ENCODE results near the gene RARA.

DNA sequence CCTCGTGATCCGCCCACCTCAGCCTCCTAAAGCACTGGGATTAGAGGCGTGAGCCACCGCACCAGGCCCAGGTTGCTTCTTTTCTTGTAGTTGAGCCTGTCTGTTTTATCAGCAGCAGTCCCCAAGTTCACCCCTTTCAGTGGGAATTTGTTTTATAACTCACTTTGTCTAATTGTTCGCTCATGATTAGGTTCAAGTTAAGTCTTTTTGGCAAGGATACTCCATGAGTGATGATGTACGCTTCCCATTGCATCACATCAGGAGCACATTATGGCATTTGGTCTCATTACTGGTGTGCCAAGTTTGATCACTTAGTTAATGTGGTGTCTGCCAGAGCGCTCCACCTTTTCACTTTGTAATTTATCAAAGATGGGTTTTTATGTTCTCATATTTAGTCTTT is 70.0 kb downstream of the RARA start:
- TF ChIP-seq POLR2AphosphoS5 (IDR thresholded peaks at IDR 0.05), result no peak
- TF ChIP-seq, protein P1, sequence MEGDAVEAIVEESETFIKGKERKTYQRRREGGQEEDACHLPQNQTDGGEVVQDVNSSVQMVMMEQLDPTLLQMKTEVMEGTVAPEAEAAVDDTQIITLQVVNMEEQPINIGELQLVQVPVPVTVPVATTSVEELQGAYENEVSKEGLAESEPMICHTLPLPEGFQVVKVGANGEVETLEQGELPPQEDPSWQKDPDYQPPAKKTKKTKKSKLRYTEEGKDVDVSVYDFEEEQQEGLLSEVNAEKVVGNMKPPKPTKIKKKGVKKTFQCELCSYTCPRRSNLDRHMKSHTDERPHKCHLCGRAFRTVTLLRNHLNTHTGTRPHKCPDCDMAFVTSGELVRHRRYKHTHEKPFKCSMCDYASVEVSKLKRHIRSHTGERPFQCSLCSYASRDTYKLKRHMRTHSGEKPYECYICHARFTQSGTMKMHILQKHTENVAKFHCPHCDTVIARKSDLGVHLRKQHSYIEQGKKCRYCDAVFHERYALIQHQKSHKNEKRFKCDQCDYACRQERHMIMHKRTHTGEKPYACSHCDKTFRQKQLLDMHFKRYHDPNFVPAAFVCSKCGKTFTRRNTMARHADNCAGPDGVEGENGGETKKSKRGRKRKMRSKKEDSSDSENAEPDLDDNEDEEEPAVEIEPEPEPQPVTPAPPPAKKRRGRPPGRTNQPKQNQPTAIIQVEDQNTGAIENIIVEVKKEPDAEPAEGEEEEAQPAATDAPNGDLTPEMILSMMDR (IDR thresholded peaks at IDR 0.05), result no peak

Data from stomach (tissue), 4 donors.